Measurements from ENCODE around the gene RAB11FIP5. TPM values are rescaled to one million over a fixed set of nuclear protein-coding genes. Genes with fewer than 3 reads are reported as not detected.

Gene RAB11FIP5
- total and polyA plus RNA-seq, 8 donors, result 4.7 to 39.1 (median 13.4) TPM

DNA sequence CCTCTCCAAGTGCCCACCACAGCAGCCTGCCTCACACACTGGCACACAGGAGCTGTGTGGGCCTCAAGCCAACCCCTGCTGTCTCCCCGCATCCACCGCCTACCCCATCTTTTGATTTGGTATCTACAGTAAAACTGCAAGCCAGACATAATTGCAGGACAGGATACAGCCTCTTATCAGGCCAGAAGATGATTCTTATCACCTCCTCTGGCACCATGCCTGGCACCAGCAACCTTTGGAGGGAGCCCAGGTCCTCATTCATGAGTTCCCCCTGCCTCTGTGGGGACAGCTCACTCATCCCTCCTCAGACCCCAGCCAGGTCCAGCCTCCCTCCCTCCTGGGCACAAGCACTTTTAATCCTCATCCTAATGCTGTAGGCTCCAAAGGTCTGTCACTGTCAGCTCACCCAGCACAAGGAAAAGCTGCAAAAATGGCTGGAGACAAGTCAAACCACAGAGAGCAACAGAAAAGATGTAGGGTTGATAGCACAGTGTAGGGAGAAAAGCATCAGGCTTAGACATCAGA, 9.7 kb downstream of the RAB11FIP5 start:
- 59 to 80% (median 69%) methylated on average over 2 of the region's 2 CpGs for WGBS, 5 donors
- H3K9me3 ChIP-seq, result no peaks in the 10 kb centered on the region
- no peak overlapping the region for H3K4me3 ChIP-seq
- peaks cover 15 to 51% (median 23%) of the 10 kb centered on the region in 4 donors for H3K4me1 ChIP-seq
- TF ChIP-seq POLR2A (IDR thresholded peaks at IDR 0.05), result no peak
- TF ChIP-seq POLR2AphosphoS5 (IDR thresholded peaks at IDR 0.05), result no peak
- no peak for TF ChIP-seq EP300 (IDR thresholded peaks at IDR 0.05)
- TF ChIP-seq, protein P1, sequence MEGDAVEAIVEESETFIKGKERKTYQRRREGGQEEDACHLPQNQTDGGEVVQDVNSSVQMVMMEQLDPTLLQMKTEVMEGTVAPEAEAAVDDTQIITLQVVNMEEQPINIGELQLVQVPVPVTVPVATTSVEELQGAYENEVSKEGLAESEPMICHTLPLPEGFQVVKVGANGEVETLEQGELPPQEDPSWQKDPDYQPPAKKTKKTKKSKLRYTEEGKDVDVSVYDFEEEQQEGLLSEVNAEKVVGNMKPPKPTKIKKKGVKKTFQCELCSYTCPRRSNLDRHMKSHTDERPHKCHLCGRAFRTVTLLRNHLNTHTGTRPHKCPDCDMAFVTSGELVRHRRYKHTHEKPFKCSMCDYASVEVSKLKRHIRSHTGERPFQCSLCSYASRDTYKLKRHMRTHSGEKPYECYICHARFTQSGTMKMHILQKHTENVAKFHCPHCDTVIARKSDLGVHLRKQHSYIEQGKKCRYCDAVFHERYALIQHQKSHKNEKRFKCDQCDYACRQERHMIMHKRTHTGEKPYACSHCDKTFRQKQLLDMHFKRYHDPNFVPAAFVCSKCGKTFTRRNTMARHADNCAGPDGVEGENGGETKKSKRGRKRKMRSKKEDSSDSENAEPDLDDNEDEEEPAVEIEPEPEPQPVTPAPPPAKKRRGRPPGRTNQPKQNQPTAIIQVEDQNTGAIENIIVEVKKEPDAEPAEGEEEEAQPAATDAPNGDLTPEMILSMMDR (IDR thresholded peaks at IDR 0.05), result no peak
- no peak overlapping the region for H3K27ac ChIP-seq
- peaks cover 0 to 5% (median 0%) of the 10 kb centered on the region in 4 donors for H3K36me3 ChIP-seq
- no peak for DNase-seq
- intact Hi-C loops (cut with DNase I; ENCODE audit: low total_unique reads), result no loop called here
- H3K27me3 ChIP-seq, result no peaks in the 10 kb centered on the region

DNA sequence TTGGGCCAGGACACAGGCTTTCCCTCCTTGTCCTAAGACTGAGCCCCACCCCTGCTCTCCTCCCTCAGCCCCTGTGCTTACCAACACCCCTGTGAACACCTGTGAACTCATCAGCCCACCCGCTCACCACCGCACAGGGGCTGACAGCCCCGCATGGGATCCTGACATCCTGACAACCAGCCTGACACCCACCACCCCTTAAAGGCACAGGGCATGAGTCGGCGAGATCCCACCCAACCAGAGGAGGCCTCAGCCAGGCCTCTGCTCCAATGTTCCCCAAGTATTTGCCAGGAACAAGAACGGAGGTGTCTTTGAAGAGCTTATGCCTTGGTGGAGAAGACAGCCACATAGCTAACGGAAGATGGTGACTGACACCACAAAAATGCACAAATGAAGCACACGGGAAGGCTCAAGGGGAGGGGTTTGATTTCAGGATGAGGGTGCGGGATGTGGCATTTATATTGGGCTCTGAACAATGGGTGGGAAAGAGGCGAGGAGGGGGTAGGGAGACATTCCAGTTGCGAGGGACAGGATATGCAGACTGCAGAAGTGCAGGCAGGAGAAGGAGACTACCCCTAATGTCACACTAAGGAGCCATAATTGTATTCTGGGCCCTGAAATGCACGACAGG, 11.0 kb downstream of the RAB11FIP5 start:
- H3K9me3 ChIP-seq, result no peaks in the 10 kb centered on the region
- intact Hi-C loops (cut with DNase I; ENCODE audit: low total_unique reads), result no loop called here
- WGBS, 5 donors, result 86 to 92% (median 87%) methylated on average over 11 to 12 of the region's 12 CpGs
- peaks cover 2 to 40% (median 10%) of the 10 kb centered on the region in 4 donors for H3K4me1 ChIP-seq
- H3K4me3 ChIP-seq, result no peak overlapping the region
- no peak overlapping the region for H3K27ac ChIP-seq
- peaks cover 0 to 5% (median 0%) of the 10 kb centered on the region in 4 donors for H3K36me3 ChIP-seq
- no peak for TF ChIP-seq POLR2A (IDR thresholded peaks at IDR 0.05)
- TF ChIP-seq EP300 (IDR thresholded peaks at IDR 0.05), result no peak
- TF ChIP-seq, protein P1 (IDR thresholded peaks at IDR 0.05), result no peak
- DNase-seq, result no peak
- H3K27me3 ChIP-seq, result no peaks in the 10 kb centered on the region

DNA sequence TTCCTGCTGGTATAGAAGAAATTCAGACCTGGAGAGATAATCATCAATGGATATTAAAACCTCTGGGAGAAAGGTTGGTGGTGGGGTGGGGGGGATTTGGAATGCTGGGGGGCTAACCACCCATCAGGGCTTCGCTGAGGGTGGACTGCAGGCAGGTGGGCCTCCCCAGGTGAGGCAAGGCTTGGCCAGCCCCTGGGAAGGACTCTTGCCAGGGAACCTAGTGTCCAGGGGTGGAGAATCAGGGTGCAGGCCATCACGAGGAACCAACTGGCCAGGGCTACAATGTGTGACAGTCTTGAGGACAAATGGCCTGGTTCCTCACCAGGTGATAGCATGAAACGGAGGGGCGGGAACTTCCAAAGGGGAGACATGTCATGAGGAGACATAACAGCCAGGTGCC, 11.8 kb downstream of the RAB11FIP5 start:
- no peak for TF ChIP-seq EP300 (IDR thresholded peaks at IDR 0.05)
- no peak for TF ChIP-seq POLR2AphosphoS5 (IDR thresholded peaks at IDR 0.05)
- TF ChIP-seq POLR2A (IDR thresholded peaks at IDR 0.05), result no peak
- TF ChIP-seq, protein P1 (IDR thresholded peaks at IDR 0.05), result no peak
- no peak overlapping the region for H3K27ac ChIP-seq
- DNase-seq, result no peak
- H3K4me1 ChIP-seq, result peaks cover 0 to 34% (median 7%) of the 10 kb centered on the region in 4 donors
- intact Hi-C loops (cut with DNase I; ENCODE audit: low total_unique reads), result no loop called here
- WGBS, 5 donors, result 90 to 94% (median 92%) methylated on average over 4 of the region's 4 CpGs
- H3K4me3 ChIP-seq, result no peak overlapping the region
- no peaks in the 10 kb centered on the region for H3K27me3 ChIP-seq
- H3K9me3 ChIP-seq, result no peaks in the 10 kb centered on the region
- H3K36me3 ChIP-seq, result peaks cover 0 to 5% (median 0%) of the 10 kb centered on the region in 4 donors

DNA sequence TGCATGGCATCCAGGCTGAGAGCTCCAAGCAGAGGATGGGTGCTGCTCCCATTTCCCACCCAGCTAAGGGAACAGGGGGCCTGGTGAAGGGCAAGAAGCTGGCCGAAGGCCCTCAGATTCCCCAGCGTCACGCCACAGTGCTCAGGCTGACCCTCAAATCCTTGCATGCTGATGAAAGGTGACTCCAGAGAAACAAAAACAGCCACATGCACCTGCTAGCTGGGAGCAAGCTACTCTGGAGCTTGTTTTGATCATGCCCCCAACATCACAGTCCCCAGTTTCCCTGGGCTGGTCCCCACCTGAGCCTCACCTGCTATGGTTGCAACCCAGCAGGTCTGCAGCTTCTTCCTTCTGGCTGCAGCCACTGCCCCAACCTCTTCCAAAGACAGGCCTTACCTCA, 13.3 kb downstream of the RAB11FIP5 start:
- peaks cover 0 to 26% (median 7%) of the 10 kb centered on the region in 4 donors for H3K4me1 ChIP-seq
- intact Hi-C loops (cut with DNase I; ENCODE audit: low total_unique reads), result no loop called here
- no peak overlapping the region for H3K27ac ChIP-seq
- no peaks in the 10 kb centered on the region for H3K27me3 ChIP-seq
- no peaks in the 10 kb centered on the region for H3K9me3 ChIP-seq
- DNase-seq, result no peak
- 91 to 98% (median 96%) methylated on average over 3 of the region's 3 CpGs for WGBS, 5 donors
- H3K36me3 ChIP-seq, result no peaks in the 10 kb centered on the region
- TF ChIP-seq EP300 (IDR thresholded peaks at IDR 0.05) (no peak), POLR2A (IDR thresholded peaks at IDR 0.05) (no peak), POLR2AphosphoS5 (IDR thresholded peaks at IDR 0.05) (no peak)
- TF ChIP-seq, protein P1 (IDR thresholded peaks at IDR 0.05), result no peak
- no peak overlapping the region for H3K4me3 ChIP-seq

Measured in stomach (tissue), 9 donors.